CD4-positive, alpha-beta T cell (primary cell): Measurements from ENCODE around the gene CREB1. TPM values are rescaled to one million over a fixed set of nuclear protein-coding genes. Genes with fewer than 3 reads are reported as not detected.

Experiments used
- ATAC-seq: fragments of 200-7000 bp; cut with Tn5 transposase; one replicate; pipeline ENCODE4 v1.10.0; 2022; ENCODE audit warnings: mild to moderate bottlenecking; ENCODE audit not compliant: poor library complexity
- CTCF ChIA-PET: fragments of 350-600 bp; sonication (Branson Sonifier 250); formaldehyde crosslinking; loops from one replicate; lab custom pipeline; 2021; ENCODE audit warnings: antibody characterized with exemption, inconsistent platforms; lab: Charles Lee
- POLR2A ChIA-PET: fragments of 350-600 bp; sonication (Branson Sonifier 250); formaldehyde crosslinking; loops from one replicate; lab custom pipeline; 2021; ENCODE audit warnings: antibody characterized with exemption, inconsistent platforms; lab: Charles Lee
- DNase-seq, 14 experiments: peaks; one replicate each; pipeline ENCODE4 v3.0.0-alpha.2; 2013 to 2020; ENCODE audit warnings: mixed read lengths in 2 of 14
- H3K27ac ChIP-seq, 2 donors: one replicate each; pipeline versions ENCODE4 v1.5.1 to v1.7.0; 2013; ENCODE audit warnings: low read length in 2 of 2, low read depth in 1 of 2, mild to moderate bottlenecking in 1 of 2
- H3K27me3 ChIP-seq, 2 experiments: 1 replicate in 1 of 2; 2 replicates in 1 of 2; pipeline versions ENCODE4 v1.6.1 to v1.7.0; 2013; ENCODE audit warnings: low read length in 2 of 2, control low read depth in 1 of 2, mild to moderate bottlenecking in 1 of 2, moderate library complexity in 1 of 2; ENCODE audit not compliant: insufficient read depth in 2 of 2, control insufficient read depth in 1 of 2
- H3K36me3 ChIP-seq: one replicate; pipeline ENCODE4 v1.6.1; 2013; ENCODE audit warnings: low read length, control low read depth; ENCODE audit not compliant: insufficient read depth
- H3K4me1 ChIP-seq: one replicate; pipeline ENCODE4 v1.6.1; 2013; ENCODE audit warnings: low read length, control low read depth; ENCODE audit not compliant: insufficient read depth
- H3K4me3 ChIP-seq: one replicate; pipeline ENCODE4 v1.5.1; 2013; ENCODE audit warnings: mild to moderate bottlenecking, low read length, moderate library complexity
- H3K9me3 ChIP-seq, 2 experiments: 1 replicate in 1 of 2; 2 replicates in 1 of 2; pipeline versions ENCODE4 v1.6.1 to v1.7.0; 2013; ENCODE audit warnings: low read length in 2 of 2, mild to moderate bottlenecking in 2 of 2, control low read depth in 1 of 2, moderate library complexity in 1 of 2; ENCODE audit not compliant: control insufficient read depth in 1 of 2, insufficient read depth in 1 of 2
- H3K27ac Mint-ChIP-seq: one replicate; pipeline ENCODE4 v1.8.0; 2020; ENCODE audit warnings: mixed read lengths
- H3K27me3 Mint-ChIP-seq: one replicate; pipeline ENCODE4 v1.8.0; 2021; ENCODE audit warnings: mixed read lengths
- H3K36me3 Mint-ChIP-seq: one replicate; pipeline ENCODE4 v1.8.0; 2021; ENCODE audit warnings: low read depth, mixed read lengths
- H3K4me1 Mint-ChIP-seq: one replicate; pipeline ENCODE4 v1.8.0; 2021; ENCODE audit warnings: low read depth, mixed read lengths
- H3K4me3 Mint-ChIP-seq: one replicate; pipeline ENCODE4 v1.8.0; 2020; ENCODE audit warnings: mild to moderate bottlenecking, mixed read lengths
- H3K9me3 Mint-ChIP-seq: one replicate; pipeline ENCODE4 v1.8.0; 2020; ENCODE audit warnings: mixed read lengths
- intact Hi-C, 2 experiments: fragments of 100-400 bp; cut with DNase I in 1 of 2; cut with micrococcal nuclease in 1 of 2; formaldehyde crosslinking; loops; one replicate each; pipeline versions ENCODE4 v1.15.1 to v1.9.0; 2023 to 2025; cut with DNase I, micrococcal nuclease
- total RNA-seq, 174 experiments: library from RNA in 2 of 174; stranded (reverse) in 2 of 174; gene quantifications; one replicate each; pipeline ENCODE4 v1.2.3 and lab custom pipeline; 2021 to 2026
- TF ChIP-seq, protein P1 (sequence below): fragments of 200-600 bp; IDR thresholded peaks from one replicate; pipeline ENCODE4 v1.8.0; 2022; ENCODE audit warnings: antibody characterized with exemption, mild to moderate bottlenecking

Gene CREB1
- total RNA-seq, 2 experiments from 2014 or later, result 62.5 to 67.1 TPM

DNA sequence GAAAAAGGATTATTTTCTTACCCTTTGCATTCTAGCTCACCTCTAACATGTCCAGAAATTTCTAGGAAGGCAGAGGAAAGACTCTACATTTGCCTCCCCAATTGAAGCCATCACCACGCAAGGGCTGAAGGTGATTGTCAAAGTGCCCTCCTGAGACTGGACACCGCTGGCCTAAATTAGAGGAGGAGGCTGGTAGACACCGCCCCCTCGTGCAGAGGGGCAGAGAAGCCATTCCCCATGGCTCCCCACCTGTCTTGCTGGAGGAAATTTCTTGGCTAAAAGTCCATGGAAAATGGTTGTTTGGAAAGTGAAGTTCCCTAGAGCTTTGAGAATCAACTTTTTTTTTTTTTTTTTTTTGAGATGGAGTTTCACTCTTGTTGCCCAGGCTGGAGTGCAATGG is 31.3 kb upstream of the CREB1 start:
- H3K9me3 Mint-ChIP-seq, result no peaks in the 10 kb centered on the region
- Histone ChIP-seq H3K4me3 (no peak overlapping the region), H3K27me3 (no peaks in the 10 kb centered on the region), H3K36me3 (no peaks in the 10 kb centered on the region), H3K27ac (no peak overlapping the region), H3K4me1 (no peaks in the 10 kb centered on the region), H3K9me3 (no peaks in the 10 kb centered on the region)
- CTCF ChIA-PET, result no interaction called here
- H3K27me3 Mint-ChIP-seq, result no peaks in the 10 kb centered on the region
- POLR2A ChIA-PET, result no interaction called here
- no peaks in the 10 kb centered on the region for H3K4me1 Mint-ChIP-seq
- no peaks in the 10 kb centered on the region for H3K36me3 Mint-ChIP-seq
- H3K4me3 Mint-ChIP-seq, result no peak overlapping the region
- intact Hi-C loops, result no loop called here
- DNase-seq, result no peak
- ATAC-seq, result no peak
- H3K27ac Mint-ChIP-seq, result no peak overlapping the region
- TF ChIP-seq, protein P1, sequence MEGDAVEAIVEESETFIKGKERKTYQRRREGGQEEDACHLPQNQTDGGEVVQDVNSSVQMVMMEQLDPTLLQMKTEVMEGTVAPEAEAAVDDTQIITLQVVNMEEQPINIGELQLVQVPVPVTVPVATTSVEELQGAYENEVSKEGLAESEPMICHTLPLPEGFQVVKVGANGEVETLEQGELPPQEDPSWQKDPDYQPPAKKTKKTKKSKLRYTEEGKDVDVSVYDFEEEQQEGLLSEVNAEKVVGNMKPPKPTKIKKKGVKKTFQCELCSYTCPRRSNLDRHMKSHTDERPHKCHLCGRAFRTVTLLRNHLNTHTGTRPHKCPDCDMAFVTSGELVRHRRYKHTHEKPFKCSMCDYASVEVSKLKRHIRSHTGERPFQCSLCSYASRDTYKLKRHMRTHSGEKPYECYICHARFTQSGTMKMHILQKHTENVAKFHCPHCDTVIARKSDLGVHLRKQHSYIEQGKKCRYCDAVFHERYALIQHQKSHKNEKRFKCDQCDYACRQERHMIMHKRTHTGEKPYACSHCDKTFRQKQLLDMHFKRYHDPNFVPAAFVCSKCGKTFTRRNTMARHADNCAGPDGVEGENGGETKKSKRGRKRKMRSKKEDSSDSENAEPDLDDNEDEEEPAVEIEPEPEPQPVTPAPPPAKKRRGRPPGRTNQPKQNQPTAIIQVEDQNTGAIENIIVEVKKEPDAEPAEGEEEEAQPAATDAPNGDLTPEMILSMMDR, result no peak

DNA sequence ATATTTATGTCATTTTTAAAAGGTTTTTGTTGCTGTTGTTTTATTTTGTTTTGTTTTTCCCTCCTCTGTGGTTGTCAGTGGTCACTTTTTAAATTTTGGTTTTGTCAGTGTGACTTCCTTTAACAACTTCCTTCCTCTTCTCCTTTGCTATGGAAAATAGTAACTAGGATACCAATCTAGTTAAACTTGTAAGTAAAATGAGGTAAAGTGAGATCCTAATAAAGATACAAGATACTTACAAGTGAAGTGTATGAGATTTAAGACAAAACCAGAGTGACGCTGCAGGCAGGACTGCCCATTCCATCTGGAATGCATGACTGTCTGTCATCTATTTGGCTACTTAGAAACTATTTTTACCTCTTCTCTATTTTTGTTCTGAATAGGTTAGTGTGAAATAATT is 30.6 kb upstream of the CREB1 start:
- no peaks in the 10 kb centered on the region for H3K27me3 Mint-ChIP-seq
- H3K27ac Mint-ChIP-seq, result no peak overlapping the region
- no peak overlapping the region for H3K4me3 Mint-ChIP-seq
- intact Hi-C loops, result no loop called here
- H3K4me3 ChIP-seq, result no peak overlapping the region
- no peaks in the 10 kb centered on the region for H3K4me1 ChIP-seq
- TF ChIP-seq, protein P1, result no peak
- no peaks in the 10 kb centered on the region for H3K9me3 Mint-ChIP-seq
- ChIA-PET CTCF (no interaction called here), POLR2A (no interaction called here)
- no peak overlapping the region for H3K27ac ChIP-seq
- H3K36me3 ChIP-seq, result no peaks in the 10 kb centered on the region
- no peaks in the 10 kb centered on the region for H3K36me3 Mint-ChIP-seq
- H3K27me3 ChIP-seq, result no peaks in the 10 kb centered on the region
- DNase-seq (no peak), ATAC-seq (no peak)
- H3K9me3 ChIP-seq, result no peaks in the 10 kb centered on the region
- peaks cover 3% of the 10 kb centered on the region for H3K4me1 Mint-ChIP-seq

DNA sequence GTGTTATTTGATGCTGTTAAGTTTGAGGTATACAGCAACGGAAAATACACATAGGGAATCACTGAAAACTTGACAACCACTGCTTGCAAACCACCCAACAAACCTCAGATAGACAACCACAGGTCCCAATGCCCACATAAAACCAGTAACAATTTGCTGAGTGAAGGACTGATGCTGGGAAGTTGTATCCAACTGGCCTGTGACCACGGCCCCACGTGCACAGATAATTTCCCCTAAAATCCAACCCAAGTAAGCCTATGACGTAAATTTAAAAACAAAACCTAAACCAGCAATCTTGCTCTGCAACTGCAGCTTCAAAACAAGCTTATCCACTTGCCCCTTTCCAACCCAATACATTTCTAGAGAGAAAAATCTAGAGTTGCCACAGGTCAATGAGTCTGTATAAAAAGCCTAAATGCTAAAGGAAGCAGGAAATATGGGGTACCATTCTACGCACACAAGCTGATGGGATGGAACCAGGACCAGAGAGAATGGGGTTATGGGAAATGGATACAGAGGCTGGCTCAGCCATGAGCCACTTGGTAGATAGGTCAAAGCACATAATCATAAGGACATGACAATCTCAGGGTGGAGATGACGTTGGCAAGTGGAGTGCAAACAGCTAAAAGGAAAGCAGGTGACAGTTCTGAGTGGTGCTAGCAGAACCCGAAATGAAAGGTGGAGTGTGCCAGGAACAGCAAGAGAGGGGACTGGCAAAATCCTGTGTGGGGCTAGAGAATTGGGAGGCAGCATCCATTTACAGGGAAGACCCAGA is 27.8 kb upstream of the CREB1 start:
- H3K27me3 ChIP-seq, result no peaks in the 10 kb centered on the region
- no peak overlapping the region for H3K27ac Mint-ChIP-seq
- TF ChIP-seq, protein P1, result no peak

More for the DNA sequence above, 27.8 kb upstream of the CREB1 start:
- POLR2A ChIA-PET, result interaction anchor here (1.0 to 7.8 kb wide), 3 partner anchors 28 to 32 kb away, joined by 3 to 62 read pairs (median 4); partner anchors contain the start of gene CREB1
- peaks cover 32% of the 10 kb centered on the region for H3K4me1 Mint-ChIP-seq
- no peaks in the 10 kb centered on the region for H3K36me3 ChIP-seq
- H3K4me3 ChIP-seq, result no peak overlapping the region
- CTCF ChIA-PET, result interaction anchor here (1.2 kb wide), 1 partner anchor 22 kb away, joined by 4 read pairs; no protein-coding TSS in a partner anchor
- no peaks in the 10 kb centered on the region for H3K27me3 Mint-ChIP-seq
- H3K9me3 Mint-ChIP-seq, result no peaks in the 10 kb centered on the region
- intact Hi-C loops, result loop anchor here in 1 of 2 experiments (10.0 kb wide), 1 partner anchor 563 kb away; no protein-coding TSS in a partner anchor
- DNase-seq (no peak), ATAC-seq (no peak)
- H3K27ac ChIP-seq, result no peak overlapping the region
- no peaks in the 10 kb centered on the region for H3K9me3 ChIP-seq
- H3K36me3 Mint-ChIP-seq, result no peaks in the 10 kb centered on the region
- H3K4me3 Mint-ChIP-seq, result no peak overlapping the region
- peaks cover 21% of the 10 kb centered on the region for H3K4me1 ChIP-seq
